Right renal pelvis (tissue), 4 donors: Measurements from ENCODE around the gene ENTHD1. TPM values are rescaled to one million over a fixed set of nuclear protein-coding genes. Genes with fewer than 3 reads are reported as not detected.
"Not testable (repeated sequence)": the region's sequence is repeated elsewhere in the genome, so short reads cannot be mapped to it uniquely, and the experiment has no call there.

Experiments
- DNase-seq, 4 donors: peaks; one replicate each; pipeline ENCODE4 v3.0.0-alpha.2; 2013; ENCODE audit warnings: low read depth in 4 of 4, low spot score in 3 of 4, missing footprints in 1 of 4
- polyA plus RNA-seq, 4 donors: library from polyadenylated mRNA; unstranded; fragments of 120-200 nt; gene quantifications; one replicate each; pipeline ENCODE4 v1.2.1, GENCODE V29; 2013; ENCODE audit not compliant: insufficient read length in 4 of 4

Gene ENTHD1
- polyA plus RNA-seq, 4 donors = 0.01 TPM; not detected in 3

DNA sequence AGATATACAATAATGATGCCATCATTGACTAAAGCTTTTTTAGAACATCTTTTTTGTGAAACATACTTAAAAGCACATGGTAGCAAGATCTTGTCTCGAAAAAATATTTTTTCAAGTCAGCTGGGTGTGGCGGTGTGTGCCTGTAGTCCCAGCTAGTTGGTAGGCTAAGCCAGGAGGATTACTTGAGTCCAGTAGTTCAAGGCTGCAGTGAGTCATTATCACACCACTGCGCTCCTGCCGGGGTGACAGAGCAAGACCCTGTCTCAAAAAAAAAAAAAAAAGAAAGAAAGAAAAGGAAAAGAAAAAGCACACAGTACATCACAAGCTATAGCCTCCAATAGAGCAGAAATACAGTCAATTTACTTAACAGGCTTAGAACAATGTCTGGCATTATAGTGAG lies 37.0 kb downstream of the ENTHD1 start:
- DNase-seq = no peak

DNA sequence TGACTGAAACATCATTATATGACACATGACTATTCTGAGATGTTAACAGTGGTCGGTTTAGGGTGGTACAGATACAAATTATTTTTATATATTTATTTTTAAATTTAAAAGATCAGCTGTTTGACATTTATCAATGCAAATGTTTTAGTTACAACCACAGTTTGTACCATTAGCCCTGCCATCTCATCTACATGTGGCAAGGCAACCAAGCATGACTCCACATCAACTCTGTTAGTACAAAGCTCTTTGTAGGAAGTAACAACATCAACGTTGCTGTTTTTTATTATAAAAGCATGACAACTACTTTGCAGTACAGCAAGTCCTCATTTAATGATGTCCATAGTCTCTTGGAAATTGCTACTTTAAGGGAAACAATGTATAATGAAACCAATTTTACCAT lies 40.8 kb downstream of the ENTHD1 start:
- no peak for DNase-seq

DNA sequence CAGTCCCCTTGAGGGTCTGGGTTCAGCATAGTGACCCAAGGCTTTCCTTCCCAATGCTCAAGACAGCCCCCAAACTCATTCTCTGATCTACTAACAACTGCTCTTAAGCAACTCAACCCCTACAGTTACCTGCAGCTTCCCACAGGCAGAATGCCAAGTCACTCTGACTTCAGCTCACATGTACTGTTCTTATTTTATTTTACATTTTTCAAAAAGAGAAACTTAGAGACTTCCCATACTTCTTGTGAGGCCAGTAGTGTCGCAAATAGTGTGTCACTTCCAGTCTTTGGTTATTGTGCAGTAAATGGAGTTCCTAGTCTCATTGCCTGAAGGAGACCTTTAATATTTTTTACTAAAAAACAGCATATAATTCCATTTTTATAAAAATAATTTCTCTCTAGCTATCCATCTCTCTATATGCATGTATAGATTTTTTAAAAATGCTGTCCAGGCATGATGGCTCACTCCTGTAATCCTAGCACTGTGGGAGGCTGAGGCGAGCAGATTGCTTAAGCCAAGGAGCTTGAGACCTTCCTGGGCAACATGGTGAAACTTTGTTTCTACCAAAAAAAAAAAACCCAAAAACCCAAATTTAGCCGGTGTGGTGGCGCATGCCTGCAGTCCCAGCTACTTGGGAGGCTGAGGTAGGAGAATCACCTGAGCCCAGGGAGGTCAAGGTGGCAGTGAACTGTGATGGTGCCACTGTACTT lies 41.8 kb downstream of the ENTHD1 start:
- no peak for DNase-seq

DNA sequence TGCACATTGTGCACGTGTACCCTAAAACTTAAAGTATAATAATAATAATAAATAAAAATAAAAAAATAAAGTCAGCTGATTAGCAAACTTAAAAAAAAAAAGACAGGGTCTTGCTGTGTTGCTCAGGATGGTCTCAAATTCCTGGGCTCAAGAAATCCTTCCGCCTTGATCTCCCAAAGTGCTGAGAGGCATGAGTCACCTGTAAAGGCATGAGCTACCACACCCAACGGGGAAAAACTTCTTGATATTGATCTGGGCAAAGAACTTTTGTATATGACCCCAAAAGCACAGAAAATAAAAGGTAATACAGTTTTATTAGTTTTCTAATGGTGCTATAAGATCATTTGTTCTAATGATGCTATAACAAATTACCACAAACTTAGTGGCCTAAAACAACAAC lies 46.1 kb downstream of the ENTHD1 start:
- DNase-seq = no peak

DNA sequence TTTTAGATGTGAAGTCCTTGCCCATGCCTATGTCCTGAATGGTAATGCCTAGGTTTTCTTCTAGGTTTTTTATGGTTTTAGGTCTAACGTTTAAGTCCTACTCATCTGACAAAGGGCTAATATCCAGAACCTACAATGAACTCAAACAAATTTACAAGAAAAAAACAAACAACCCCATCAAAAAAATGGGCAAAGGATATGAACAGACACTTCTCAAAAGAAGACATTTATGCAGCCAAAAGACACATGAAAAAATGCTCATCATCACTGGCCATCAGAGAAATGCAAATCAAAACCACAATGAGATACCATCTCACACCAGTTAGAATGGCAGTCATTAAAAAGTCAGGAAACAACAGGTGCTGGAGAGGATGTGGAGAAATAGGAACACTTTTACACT lies 47.0 kb downstream of the ENTHD1 start:
- not testable (repeated sequence) for DNase-seq

DNA sequence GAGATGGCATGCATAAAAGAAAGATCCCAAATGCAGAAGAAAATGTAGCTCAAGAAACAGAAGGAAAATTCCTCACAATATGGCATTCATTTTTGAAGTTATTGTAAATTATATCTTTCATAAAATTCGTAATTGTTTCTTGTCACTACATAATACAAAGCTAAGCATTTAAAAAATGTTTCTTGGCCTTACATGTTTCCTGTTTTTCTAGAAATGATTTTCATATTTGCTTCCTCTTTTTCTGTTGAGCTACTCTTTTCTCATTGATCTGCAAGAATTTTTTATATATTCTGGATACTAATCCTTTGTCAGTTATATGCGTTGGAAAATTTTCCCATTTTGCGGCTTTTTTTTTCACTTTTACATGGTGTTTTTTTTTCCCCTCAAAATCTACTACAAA lies 48.0 kb downstream of the ENTHD1 start:
- DNase-seq = no peak

DNA sequence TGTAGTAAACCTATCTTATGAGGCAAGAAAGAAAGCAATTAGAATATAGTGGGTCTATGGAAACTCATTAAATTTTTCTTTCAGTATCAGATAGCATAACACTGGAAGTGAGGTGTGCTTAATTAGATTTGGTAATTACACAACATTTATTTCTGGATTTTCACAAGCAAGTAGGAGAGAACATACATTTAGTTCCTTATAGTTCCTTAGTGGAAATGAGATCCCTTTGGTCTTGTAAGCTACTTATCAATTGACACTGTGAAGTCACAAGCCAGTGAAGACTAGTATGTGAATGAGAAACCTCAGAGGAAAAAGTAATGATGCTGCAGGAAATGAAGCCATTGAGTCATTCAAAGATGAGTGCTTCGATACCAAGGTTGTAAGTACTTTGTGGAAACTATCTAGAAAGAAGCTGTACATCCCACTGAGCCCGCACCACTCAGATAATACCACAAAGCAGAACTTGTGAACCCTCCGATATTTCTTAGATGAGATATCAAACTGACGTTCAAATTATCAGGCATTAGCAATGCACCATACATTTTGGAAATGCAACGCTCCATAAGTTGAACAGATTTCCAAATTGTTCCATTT lies 53.5 kb downstream of the ENTHD1 start:
- no peak for DNase-seq

DNA sequence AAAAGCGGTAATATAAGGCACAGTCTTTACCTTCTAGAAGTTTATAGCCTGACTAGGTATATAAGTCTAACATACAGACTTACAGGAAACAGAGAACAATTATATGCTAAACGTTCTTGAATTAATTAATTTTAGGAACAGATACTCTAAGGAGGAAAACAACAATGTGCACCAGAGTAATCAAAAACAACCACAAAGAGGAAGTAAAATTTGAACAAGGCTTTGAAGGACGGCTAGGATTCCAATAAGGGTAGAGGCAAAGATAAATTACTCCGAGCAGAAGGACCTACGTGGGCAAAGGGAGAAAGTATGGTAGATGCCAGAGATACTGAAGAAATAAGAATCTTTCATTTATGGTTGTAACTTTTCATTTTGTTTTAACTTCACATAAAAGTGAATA lies 54.4 kb downstream of the ENTHD1 start:
- no peak for DNase-seq

DNA sequence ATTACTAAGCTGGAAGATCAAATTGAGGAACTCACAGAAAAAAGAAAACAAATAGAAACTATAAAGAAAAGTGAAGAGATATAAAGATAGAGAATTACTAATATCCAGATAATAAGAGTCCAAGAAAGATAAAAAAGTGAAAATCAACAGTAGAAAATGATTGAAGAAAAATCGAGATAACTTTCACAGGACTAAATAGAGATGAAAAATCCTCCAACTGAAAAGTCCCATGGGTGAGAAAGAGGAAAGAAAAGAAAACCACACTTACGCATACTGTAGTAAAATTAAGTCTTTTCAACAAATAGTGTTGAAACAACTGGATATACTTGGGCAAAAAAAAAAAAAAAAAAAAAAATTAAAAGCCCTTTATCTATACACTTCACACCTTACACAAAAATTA lies 60.0 kb downstream of the ENTHD1 start:
- DNase-seq = no peak

DNA sequence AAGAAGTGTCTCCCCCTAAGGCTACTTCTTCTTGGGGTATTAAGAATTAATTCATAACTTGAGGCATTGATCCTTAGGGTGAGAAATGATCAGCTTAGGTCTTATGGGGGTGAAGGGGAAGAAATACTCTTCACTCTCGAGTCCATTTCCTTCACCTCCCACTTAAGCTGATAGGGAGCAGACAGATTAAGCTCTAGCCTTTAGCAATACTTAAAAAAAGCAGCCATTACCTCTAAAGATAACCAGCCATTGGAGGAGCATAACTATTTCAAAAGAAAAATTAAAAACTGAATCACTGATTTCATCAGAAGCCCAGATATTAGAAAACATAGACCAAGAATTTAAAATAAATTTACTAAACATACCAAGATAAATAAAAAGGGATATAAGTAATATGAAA lies 60.5 kb downstream of the ENTHD1 start:
- DNase-seq = no peak

DNA sequence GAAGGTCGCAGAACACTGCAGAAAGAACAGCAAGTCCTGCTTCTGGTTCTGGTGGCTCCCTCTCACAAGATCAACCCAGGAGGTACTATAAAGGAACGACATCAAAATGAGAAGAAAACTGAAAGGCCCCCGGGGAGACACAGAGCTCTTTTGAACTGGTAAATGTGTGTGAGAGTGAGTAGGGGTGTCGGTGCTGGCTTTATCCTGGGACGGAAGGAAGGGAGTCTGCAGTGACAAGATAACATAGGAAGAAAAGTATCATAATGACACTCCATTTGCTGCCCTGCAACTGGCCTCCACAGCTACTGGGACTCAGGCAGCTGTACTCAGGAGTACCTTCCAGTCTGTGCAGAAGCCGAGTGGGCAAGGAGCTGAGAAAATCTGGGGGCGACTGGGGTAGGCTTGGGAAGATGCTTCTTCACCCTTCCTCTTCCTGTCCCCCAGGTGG lies 60.9 kb downstream of the ENTHD1 start:
- DNase-seq = no peak

DNA sequence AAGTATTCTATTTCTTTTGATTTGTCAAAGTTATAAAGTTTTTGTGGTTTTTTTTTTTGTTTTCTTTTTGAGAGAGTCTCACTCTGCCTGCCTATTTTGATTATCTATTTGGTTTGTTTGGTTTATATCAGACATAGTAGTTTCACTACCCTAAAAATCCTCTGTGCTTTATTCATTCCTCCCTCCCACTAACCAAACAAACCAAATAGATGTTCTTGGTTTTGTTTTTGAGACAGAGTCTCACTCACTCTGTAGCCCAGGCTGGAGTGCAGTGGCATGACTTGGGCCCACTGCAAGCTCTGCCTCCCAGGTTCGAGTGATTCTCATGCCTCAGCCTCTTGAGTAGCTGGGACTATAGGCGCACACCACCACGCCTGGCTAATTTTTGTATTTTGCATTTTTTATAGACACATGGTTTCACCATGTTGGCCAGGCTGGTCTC lies 67.9 kb downstream of the ENTHD1 start:
- no peak for DNase-seq

DNA sequence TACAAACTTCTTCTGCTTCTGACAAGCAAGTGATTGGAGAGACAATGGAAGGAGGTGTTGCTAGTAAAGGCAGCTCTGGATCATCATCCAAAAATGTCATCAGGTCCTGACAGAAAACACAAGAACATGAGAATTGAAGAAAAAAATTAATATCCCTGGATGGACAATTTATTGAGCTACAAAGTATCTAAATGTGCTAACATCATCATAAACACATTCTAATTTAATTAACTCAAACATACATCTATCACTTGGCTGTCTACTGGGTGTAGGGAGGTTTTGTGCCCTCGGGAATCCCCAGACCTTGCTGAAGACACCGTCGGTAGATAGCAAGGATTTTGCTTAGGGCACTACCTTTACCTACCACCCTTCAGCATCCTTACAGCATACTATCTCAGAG lies 72.6 kb downstream of the ENTHD1 start:
- no peak for DNase-seq

DNA sequence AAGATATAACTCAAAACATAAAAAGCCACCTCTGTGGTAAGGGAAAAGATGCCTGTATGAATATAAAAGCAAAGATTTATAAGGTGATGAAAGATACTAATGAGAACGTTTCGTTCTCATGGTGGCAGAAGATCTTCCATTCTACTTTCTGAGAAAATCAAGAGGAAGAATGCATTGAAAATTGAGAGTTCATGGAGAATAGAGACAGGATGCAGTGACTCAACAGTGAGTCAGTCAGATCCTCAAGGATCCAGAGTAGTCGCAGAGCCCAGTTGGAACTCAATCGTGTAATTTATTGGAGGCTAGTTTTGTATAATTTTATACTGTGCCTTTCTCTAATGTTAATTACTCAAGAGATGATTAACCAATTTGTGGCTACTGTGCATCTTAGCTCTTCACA lies 73.3 kb downstream of the ENTHD1 start:
- DNase-seq = no peak

DNA sequence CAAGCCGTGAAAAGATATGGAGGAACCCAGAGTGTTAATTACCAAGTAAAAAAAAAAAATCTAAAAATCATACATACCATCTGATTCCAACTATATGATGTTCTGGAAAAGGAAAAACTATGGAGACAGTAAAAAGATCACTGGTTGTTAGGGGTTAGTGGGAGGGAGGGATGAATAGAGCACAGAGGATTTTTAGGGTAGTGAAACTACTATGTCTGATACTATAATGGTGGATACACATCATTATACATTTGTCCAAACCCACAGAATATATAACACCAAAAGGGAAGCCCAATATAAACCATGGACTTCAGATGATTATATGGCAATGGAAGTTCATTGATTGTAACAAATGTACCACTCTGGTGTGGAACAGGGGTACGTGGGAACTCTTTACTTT lies 74.1 kb downstream of the ENTHD1 start:
- DNase-seq = no peak

DNA sequence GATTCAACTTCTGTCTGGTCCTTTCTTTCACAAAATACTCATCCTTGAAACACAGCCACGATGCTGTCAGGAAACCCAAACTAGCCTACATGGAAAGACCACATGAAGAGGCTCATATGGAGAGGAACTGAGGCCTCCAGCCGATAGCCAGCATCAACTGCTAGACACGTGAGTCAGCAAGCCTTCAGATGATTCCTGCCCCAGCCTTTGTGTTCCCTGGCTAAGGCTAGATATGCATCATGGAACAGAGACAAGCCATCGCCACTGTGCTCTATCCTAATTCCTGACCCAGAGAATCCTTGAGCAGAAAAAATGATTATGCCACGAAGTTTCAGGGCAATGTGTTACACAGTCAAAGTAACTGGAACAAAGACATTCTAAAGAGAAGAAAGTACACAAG lies 75.5 kb downstream of the ENTHD1 start:
- DNase-seq = no peak

DNA sequence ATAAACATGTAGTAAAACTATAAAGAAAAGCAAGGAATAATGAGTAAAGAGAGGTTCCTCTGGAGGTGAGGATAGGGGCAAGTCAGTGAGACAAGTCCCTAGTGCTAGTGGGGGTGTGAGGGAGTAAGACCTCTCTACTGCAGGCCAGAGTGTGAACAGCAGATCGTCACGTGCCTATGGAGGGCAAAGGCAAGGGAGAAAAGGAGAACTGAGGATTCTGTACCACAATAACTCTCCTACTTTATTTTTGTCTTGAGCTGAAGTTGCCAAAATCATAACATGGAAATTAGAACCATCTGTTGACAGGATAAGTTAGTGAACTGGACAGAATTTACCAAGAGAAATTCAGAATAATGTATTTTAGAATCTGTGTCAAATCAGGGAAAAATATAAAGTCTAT lies 77.6 kb downstream of the ENTHD1 start:
- no peak for DNase-seq

DNA sequence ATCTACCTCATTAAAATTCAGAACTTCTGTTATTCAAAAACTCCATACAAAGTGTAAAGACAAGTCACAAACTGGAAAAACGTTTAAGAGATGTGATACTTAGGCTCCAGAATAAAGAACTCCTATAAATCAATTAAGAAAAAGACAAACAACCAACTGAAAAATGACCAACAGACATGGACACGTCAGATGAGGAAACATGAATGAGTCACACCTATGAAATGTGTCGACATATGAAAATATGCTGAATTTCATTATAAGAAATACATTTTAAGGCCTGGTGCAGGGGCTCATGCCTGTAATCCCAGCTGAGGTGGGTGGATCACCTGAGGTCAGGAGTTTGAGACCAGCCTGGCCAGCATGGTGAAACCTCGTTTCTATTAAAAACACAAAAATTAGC lies 78.7 kb downstream of the ENTHD1 start:
- no peak for DNase-seq

DNA sequence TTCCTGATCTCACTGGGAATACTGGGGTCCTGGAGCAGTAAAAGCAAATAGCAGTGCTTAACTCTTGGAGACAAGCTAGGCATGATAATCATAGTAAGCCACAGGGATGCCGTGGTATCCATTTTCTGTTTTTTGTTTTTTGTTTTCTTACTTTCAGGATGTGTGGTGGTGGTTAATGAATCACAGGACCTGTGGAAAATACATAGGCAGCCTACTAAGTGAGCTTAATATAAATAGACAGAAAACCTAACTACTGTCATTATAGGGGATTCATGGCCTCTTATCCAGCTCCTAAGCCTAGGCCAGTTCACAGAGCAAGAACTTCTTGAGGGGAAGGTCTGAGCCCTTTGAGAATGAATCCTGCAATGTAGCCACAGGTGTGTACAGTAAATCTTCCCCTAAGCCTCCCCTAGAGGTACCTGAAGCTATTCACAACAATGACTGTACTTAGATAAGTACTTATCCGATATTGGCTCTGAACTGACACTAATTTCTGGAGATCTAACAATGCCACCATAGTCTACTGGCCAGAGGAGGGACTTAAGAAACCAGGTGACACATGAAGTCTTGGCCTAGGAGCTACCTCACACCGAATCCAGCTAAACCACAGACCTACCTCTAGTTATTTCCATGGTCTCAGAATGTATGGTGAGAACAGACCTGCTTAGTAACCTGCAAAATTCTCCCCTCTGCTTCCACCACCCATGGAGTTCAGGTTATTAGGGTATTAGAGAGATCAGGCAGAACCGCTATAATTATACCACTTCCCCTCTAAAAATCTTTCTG lies 83.6 kb downstream of the ENTHD1 start:
- DNase-seq = no peak

DNA sequence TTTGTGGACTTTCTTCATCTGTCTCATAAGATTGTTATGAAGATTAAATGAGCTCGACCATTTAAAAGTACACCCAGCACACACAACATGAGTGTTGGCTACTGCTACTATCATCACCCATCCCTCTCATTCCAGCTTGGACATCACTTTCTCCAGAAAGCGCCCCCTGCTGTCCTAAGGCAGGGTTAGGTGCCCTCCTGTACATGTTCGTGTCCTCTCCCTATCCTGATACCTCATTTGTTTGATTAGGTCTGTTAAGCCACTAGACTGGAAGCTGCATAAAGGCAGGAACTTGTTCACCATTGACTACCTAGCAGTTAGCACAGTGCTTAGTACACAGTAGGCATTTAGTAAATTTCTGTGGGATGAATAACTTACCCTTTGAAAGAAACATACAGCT lies 85.5 kb downstream of the ENTHD1 start:
- no peak for DNase-seq

DNA sequence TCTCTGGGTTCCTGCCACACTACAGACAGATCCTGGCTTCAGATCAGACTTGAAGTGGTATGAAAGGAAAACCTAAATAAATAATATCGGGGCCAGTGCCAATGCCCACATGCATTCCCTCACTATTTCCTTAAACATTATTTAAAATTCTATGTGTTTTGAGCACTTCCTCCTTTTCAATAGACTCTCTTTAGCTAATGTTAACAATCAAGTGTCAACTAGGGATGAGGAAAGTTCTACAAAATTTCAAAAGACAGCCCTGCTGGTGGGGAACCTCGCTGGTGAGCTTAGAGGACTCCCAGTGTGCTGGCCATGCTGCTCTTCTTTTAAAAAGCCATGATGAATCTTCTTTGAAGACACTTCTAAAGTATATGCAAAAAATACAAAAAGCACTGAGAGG lies 87.5 kb downstream of the ENTHD1 start:
- DNase-seq = no peak

DNA sequence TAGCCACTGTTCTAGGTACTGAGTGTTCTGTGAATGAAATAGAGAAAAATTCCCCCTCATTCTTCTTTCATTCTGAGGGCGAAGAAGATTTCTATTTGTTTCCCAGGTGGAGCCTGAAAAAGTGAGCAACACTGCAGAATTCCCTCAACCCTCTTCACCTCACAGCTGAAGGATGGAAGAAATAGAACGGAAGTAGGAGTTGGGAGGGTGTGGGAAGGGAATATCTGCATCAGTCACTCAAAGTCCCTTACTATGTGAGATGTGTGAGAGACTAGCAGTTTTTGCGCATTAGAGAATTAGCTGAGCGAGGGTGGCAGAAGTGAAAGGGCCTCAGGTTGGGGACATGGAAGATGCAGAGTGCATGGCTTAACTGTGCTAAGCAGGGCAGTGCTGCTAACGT lies 88.4 kb downstream of the ENTHD1 start:
- no peak for DNase-seq
